ES-I3 (cell line): ENCODE measurements around the gene KIF5C.

ENCODE experiments used
- H3K36me3 ChIP-seq: 2 replicates; pipeline ENCODE4 v1.6.1; 2013; ENCODE audit warnings: mild to moderate bottlenecking, low read length, control low read depth, moderate library complexity; ENCODE audit not compliant: insufficient read depth
- H3K4me1 ChIP-seq: 2 replicates; pipeline ENCODE4 v1.6.1; 2013; ENCODE audit warnings: mild to moderate bottlenecking, control low read depth, low read length; ENCODE audit not compliant: insufficient read depth
- H3K9ac ChIP-seq: 2 replicates; pipeline ENCODE4 v1.6.1; 2013; ENCODE audit warnings: low read depth, mild to moderate bottlenecking, low read length, moderate library complexity
- H3K9me3 ChIP-seq: 2 replicates; pipeline ENCODE4 v1.6.1; 2013; ENCODE audit warnings: mild to moderate bottlenecking, low read length, moderate library complexity; ENCODE audit not compliant: control insufficient read depth, insufficient read depth

Gene KIF5C

GRCh38 chr2:148900350-148900837, 25.4 kb downstream of the KIF5C start:
- Histone ChIP-seq H3K9ac (no peak overlapping the region), H3K9me3 (no peaks in the 10 kb centered on the region), H3K4me1 (peaks cover 5% of the 10 kb centered on the region; the same call in 1 of the 2 replicates), H3K36me3 (no peaks in the 10 kb centered on the region; the same call in 1 of the 2 replicates)

- no peaks in the 10 kb centered on the region; the same call in 1 of the 2 replicates for H3K36me3 ChIP-seq
- peaks cover 5% of the 10 kb centered on the region; the same call in 1 of the 2 replicates for H3K4me1 ChIP-seq
- no peak overlapping the region for H3K9ac ChIP-seq
- no peaks in the 10 kb centered on the region for H3K9me3 ChIP-seq
Observed at GRCh38 chr2:148901142-148901541, 26.1 kb downstream of the KIF5C start.

GRCh38 chr2:148902798-148903197, 27.8 kb downstream of the KIF5C start:
- H3K9ac ChIP-seq: no peak overlapping the region
- H3K9me3 ChIP-seq: no peaks in the 10 kb centered on the region
- no peaks in the 10 kb centered on the region; the same call in 1 of the 2 replicates for H3K36me3 ChIP-seq
- H3K4me1 ChIP-seq: peaks cover 5% of the 10 kb centered on the region; the same call in 1 of the 2 replicates

- H3K9ac ChIP-seq: no peak overlapping the region
- H3K9me3 ChIP-seq: no peaks in the 10 kb centered on the region
- H3K4me1 ChIP-seq: peaks cover 5% of the 10 kb centered on the region; the same call in 1 of the 2 replicates
- H3K36me3 ChIP-seq: no peaks in the 10 kb centered on the region; the same call in 1 of the 2 replicates
Observed at GRCh38 chr2:148903294-148903693, 28.3 kb downstream of the KIF5C start.

GRCh38 chr2:148903979-148904378, 29.0 kb downstream of the KIF5C start:
- Histone ChIP-seq H3K9me3 (no peaks in the 10 kb centered on the region), H3K36me3 (no peaks in the 10 kb centered on the region; the same call in 1 of the 2 replicates), H3K4me1 (peaks cover 8% of the 10 kb centered on the region; the same call in 1 of the 2 replicates), H3K9ac (no peak overlapping the region)

GRCh38 chr2:148906124-148906523, 31.1 kb downstream of the KIF5C start:
- Histone ChIP-seq H3K4me1 (peaks cover 8% of the 10 kb centered on the region; the same call in 1 of the 2 replicates), H3K9me3 (no peaks in the 10 kb centered on the region), H3K36me3 (no peaks in the 10 kb centered on the region; the same call in 1 of the 2 replicates), H3K9ac (no peak overlapping the region)

GRCh38 chr2:148907085-148907785, 32.2 kb downstream of the KIF5C start:
- Histone ChIP-seq H3K9me3 (no peaks in the 10 kb centered on the region), H3K36me3 (no peaks in the 10 kb centered on the region; the same call in 1 of the 2 replicates), H3K9ac (no peak overlapping the region), H3K4me1 (peaks cover 8% of the 10 kb centered on the region; the same call in 1 of the 2 replicates)

- H3K9ac ChIP-seq: no peak overlapping the region
- H3K4me1 ChIP-seq: peaks cover 8% of the 10 kb centered on the region; the same call in 1 of the 2 replicates
- H3K36me3 ChIP-seq: no peaks in the 10 kb centered on the region; the same call in 1 of the 2 replicates
- no peaks in the 10 kb centered on the region for H3K9me3 ChIP-seq
Observed at GRCh38 chr2:148909114-148909513, 34.1 kb downstream of the KIF5C start.

- H3K9ac ChIP-seq: no peak overlapping the region
- peaks cover 5% of the 10 kb centered on the region for H3K9me3 ChIP-seq
- no peaks in the 10 kb centered on the region for H3K36me3 ChIP-seq
- H3K4me1 ChIP-seq: peaks cover 8% of the 10 kb centered on the region; the same call in 1 of the 2 replicates
Observed at GRCh38 chr2:148913061-148913460, 38.0 kb downstream of the KIF5C start.

GRCh38 chr2:148913492-148913891, 38.5 kb downstream of the KIF5C start:
- Histone ChIP-seq H3K4me1 (peaks cover 8% of the 10 kb centered on the region; the same call in 1 of the 2 replicates), H3K9ac (no peak overlapping the region), H3K9me3 (peaks cover 8% of the 10 kb centered on the region), H3K36me3 (no peaks in the 10 kb centered on the region)

- no peaks in the 10 kb centered on the region for H3K36me3 ChIP-seq
- no peaks in the 10 kb centered on the region for H3K4me1 ChIP-seq
- peaks cover 12% of the 10 kb centered on the region for H3K9me3 ChIP-seq
- no peak overlapping the region for H3K9ac ChIP-seq
Observed at GRCh38 chr2:148914463-148914862, 39.4 kb downstream of the KIF5C start.

GRCh38 chr2:148917431-148917830, 42.4 kb downstream of the KIF5C start:
- Histone ChIP-seq H3K9me3 (peaks cover 12% of the 10 kb centered on the region), H3K36me3 (no peaks in the 10 kb centered on the region), H3K4me1 (no peaks in the 10 kb centered on the region; the same call in 1 of the 2 replicates), H3K9ac (no peak overlapping the region)

- Histone ChIP-seq H3K36me3 (no peaks in the 10 kb centered on the region), H3K9ac (no peak overlapping the region), H3K9me3 (peaks cover 12% of the 10 kb centered on the region), H3K4me1 (peaks cover 8% of the 10 kb centered on the region; the same call in 1 of the 2 replicates)
Observed at GRCh38 chr2:148918554-148918953, 43.5 kb downstream of the KIF5C start.

- H3K9me3 ChIP-seq: peaks cover 12% of the 10 kb centered on the region
- H3K4me1 ChIP-seq: peaks cover 8% of the 10 kb centered on the region; the same call in 1 of the 2 replicates
- H3K9ac ChIP-seq: no peak overlapping the region
- no peaks in the 10 kb centered on the region for H3K36me3 ChIP-seq
Observed at GRCh38 chr2:148920559-148920958, 45.5 kb downstream of the KIF5C start.

- Histone ChIP-seq H3K4me1 (peaks cover 12% of the 10 kb centered on the region), H3K9ac (no peak overlapping the region), H3K36me3 (no peaks in the 10 kb centered on the region), H3K9me3 (peaks cover 12% of the 10 kb centered on the region)
Observed at GRCh38 chr2:148922062-148922461, 47.0 kb downstream of the KIF5C start.
